K562 (cell line): Measurements from ENCODE around the gene COL15A1. TPM values are rescaled to one million over a fixed set of nuclear protein-coding genes. Genes with fewer than 3 reads are reported as not detected.

Experiments used
- ATAC-seq: fragments of 200-7000 bp; cut with Tn5 transposase; 3 replicates; pipeline ENCODE4 v1.9.1; 2020; ENCODE audit warnings: moderate library complexity
- BruUV-seq: library from RNA; stranded (reverse); fragments of 400-500 nt; replicated peaks from 2 replicates; lab custom pipeline; 2021; lab: Mats Ljungman, UMichigan
- CTCF ChIA-PET: fragments of 300-600 bp; formaldehyde crosslinking; extraction: SDS; loops from one replicate; lab custom pipeline; 2021; ENCODE audit warnings: low intra/inter-chr PET ratio; lab: Yijun Ruan, JAX
- POLR2A ChIA-PET: fragments of 300-600, 350-650 bp; sonication (Branson Sonifier 250); formaldehyde crosslinking; extraction: SDS; loops from one replicate; lab custom pipeline; 2021; ENCODE audit warnings: antibody characterized with exemption, inconsistent platforms; lab: Yijun Ruan, JAX
- DNase-seq, 4 experiments: peaks; one replicate each; pipeline versions ENCODE4 v3.0.0 to v3.0.0-alpha.2; 2011 to 2018; ENCODE audit warnings: low spot score in 3 of 4, mixed read lengths in 3 of 4; ENCODE audit errors: extremely low read depth in 1 of 4
- FAIRE-seq: peaks from 2 replicates; lab custom pipeline; 2011; peaks lifted over from hg19 to GRCh38; lab: Jason Lieb, UNC
- H2AFZ ChIP-seq: 2 replicates; pipeline ENCODE4 v1.6.0; 2011; ENCODE audit warnings: low read depth, low read length, control low read depth, inconsistent platforms
- H3K27ac ChIP-seq: fragments of 200-600 bp; 3 replicates; pipeline ENCODE4 v1.8.0; 2011; ENCODE audit warnings: low read depth, mild to moderate bottlenecking, control low read depth, inconsistent platforms, low read length, moderate library complexity, mixed read lengths; ENCODE audit errors: extremely low read depth
- H3K27me3 ChIP-seq, 2 experiments: fragments of 300-600 bp in 1 of 2; 2 replicates in 1 of 2; 3 replicates in 1 of 2; pipeline versions ENCODE4 v1.6.0 to v1.8.0; 2011; ENCODE audit warnings: inconsistent platforms in 2 of 2, low read length in 2 of 2, mild to moderate bottlenecking in 1 of 2, mixed read lengths in 1 of 2, moderate library complexity in 1 of 2; ENCODE audit not compliant: control insufficient read depth in 2 of 2, insufficient read depth in 2 of 2
- H3K36me3 ChIP-seq: fragments of 300-600 bp; 3 replicates; pipeline ENCODE4 v1.8.0; 2011; ENCODE audit warnings: mild to moderate bottlenecking, low read length, inconsistent platforms; ENCODE audit not compliant: control insufficient read depth, insufficient read depth
- H3K4me1 ChIP-seq, 2 experiments: fragments of 200-600 bp in 1 of 2; replicated peaks in 1 of 2; 2 replicates in 1 of 2; 3 replicates in 1 of 2; pipeline versions ENCODE4 v1.5.1 to v1.8.0; 2011; ENCODE audit warnings: inconsistent platforms in 2 of 2, low read length in 2 of 2, mild to moderate bottlenecking in 1 of 2, mixed read lengths in 1 of 2, moderate library complexity in 1 of 2; ENCODE audit not compliant: control insufficient read depth in 2 of 2, insufficient read depth in 2 of 2
- H3K4me2 ChIP-seq: 2 replicates; pipeline ENCODE4 v1.6.1; 2011; ENCODE audit warnings: low read length, control low read depth, inconsistent platforms, mixed read lengths; ENCODE audit not compliant: insufficient read depth
- H3K4me3 ChIP-seq: fragments of 200-600 bp; sonication (generic), shearing (Covaris generic); 2 replicates; pipeline ENCODE4 v1.5.1; 2016; ENCODE audit warnings: control low read depth, inconsistent platforms
- H3K79me2 ChIP-seq: fragments of 200-600 bp; 3 replicates; pipeline ENCODE4 v1.8.0; 2011; ENCODE audit warnings: low read length, inconsistent platforms; ENCODE audit not compliant: control insufficient read depth, insufficient read depth
- H3K9ac ChIP-seq, 2 experiments: 2 replicates each; pipeline versions ENCODE4 v1.6.0 to v1.6.1; 2011; ENCODE audit warnings: low read depth in 2 of 2, low read length in 2 of 2, control low read depth in 1 of 2, inconsistent platforms in 1 of 2, mild to moderate bottlenecking in 1 of 2, mixed read lengths in 1 of 2; ENCODE audit not compliant: insufficient read depth in 1 of 2
- H3K9me1 ChIP-seq: one replicate; pipeline ENCODE4 v1.6.0; 2011; ENCODE audit warnings: inconsistent platforms, mild to moderate bottlenecking, low read length, moderate library complexity; ENCODE audit not compliant: control insufficient read depth, insufficient read depth
- H3K9me3 ChIP-seq: replicated peaks from 2 replicates; pipeline ENCODE4 v1.5.1; 2011; ENCODE audit warnings: low read depth, low read length, inconsistent platforms; ENCODE audit not compliant: control insufficient read depth, insufficient read depth
- H4K20me1 ChIP-seq: replicated peaks from 2 replicates; pipeline ENCODE4 v1.6.1; 2011; ENCODE audit warnings: low read length, inconsistent platforms, mixed read lengths; ENCODE audit not compliant: control insufficient read depth, insufficient read depth
- BRD4 ChIP-seq: fragments of 200-600 bp; sonication (generic); IDR thresholded peaks from 2 replicates; pipeline ENCODE4 v1.6.1; 2017; ENCODE audit warnings: inconsistent platforms
- DIDO1 ChIP-seq: fragments of 450-650 bp; IDR thresholded peaks from 2 replicates; pipeline ENCODE4 v1.6.1; 2016; ENCODE audit warnings: low read depth, missing biosample characterization, missing genetic modification characterization
- HOXB6 ChIP-seq: fragments of 250-450 bp; sonication (Bioruptor Pico); IDR thresholded peaks from 2 replicates; pipeline ENCODE4 v1.5.1; 2022; ENCODE audit warnings: mild to moderate bottlenecking, borderline replicate concordance
- HSF4 ChIP-seq: fragments of 250-450 bp; sonication (Bioruptor Pico); IDR thresholded peaks from 2 replicates; pipeline ENCODE4 v2.1.2; 2022; ENCODE audit warnings: mild to moderate bottlenecking, moderate library complexity, borderline replicate concordance
- ILF3 ChIP-seq: fragments of 450-650 bp; IDR thresholded peaks from 2 replicates; pipeline ENCODE4 v1.6.1; 2018; ENCODE audit warnings: antibody characterized with exemption, mild to moderate bottlenecking, moderate library complexity, borderline replicate concordance
- KLF6 ChIP-seq: fragments of 250-450 bp; sonication (Bioruptor Pico); IDR thresholded peaks from 2 replicates; pipeline ENCODE4 v1.4.0; 2020; ENCODE audit warnings: mild to moderate bottlenecking, moderate library complexity, borderline replicate concordance
- MAX ChIP-seq: sonication (generic); formaldehyde crosslinking; IDR thresholded peaks from 2 replicates; pipeline ENCODE4 v1.9.0; 2022; ENCODE audit warnings: mild to moderate bottlenecking, missing genetic modification reagents
- NCOA4 ChIP-seq: fragments of 450-650 bp; IDR thresholded peaks from 2 replicates; pipeline ENCODE4 v1.6.1; 2018; ENCODE audit warnings: mild to moderate bottlenecking; ENCODE audit not compliant: partially characterized antibody
- NFE2 ChIP-seq: IDR thresholded peaks from 2 replicates; pipeline ENCODE4 v1.6.1; 2014; ENCODE audit warnings: antibody characterized with exemption, low read depth
- PURB ChIP-seq: sonication (generic); formaldehyde crosslinking; IDR thresholded peaks from 2 replicates; pipeline ENCODE4 v1.9.0; 2021; ENCODE audit warnings: low read depth, mild to moderate bottlenecking, missing genetic modification reagents
- TCFL5 ChIP-seq: fragments of 250-450 bp; sonication (Bioruptor Pico); conservative IDR thresholded peaks from 2 replicates; pipeline ENCODE4 v1.6.1; 2021; ENCODE audit warnings: mild to moderate bottlenecking, moderate library complexity, matching md5 sums
- ZNF41 ChIP-seq: fragments of 250-450 bp; sonication (Bioruptor Pico); conservative IDR thresholded peaks from 2 replicates; pipeline ENCODE4 v1.4.0; 2020; ENCODE audit warnings: mild to moderate bottlenecking
- ZNF431 ChIP-seq: sonication (generic); formaldehyde crosslinking; IDR thresholded peaks from 2 replicates; pipeline ENCODE4 v1.8.0; 2022; ENCODE audit warnings: mild to moderate bottlenecking, missing genetic modification reagents
- WGBS: fragments of 100-300 bp; shearing (Covaris generic); methylation state at CpG from one replicate; pipeline ENCODE4 v1.1.6; 2016; ENCODE audit warnings: low coverage, mixed read lengths; ENCODE audit not compliant: insufficient coverage; ENCODE audit errors: missing lambda C conversion rate; 5-methylcytosine and 5-hydroxymethylcytosine counted together
- in situ Hi-C: fragments of 300-500 bp; cut with MboI; formaldehyde crosslinking; loops from 4 replicates; pipeline ENCODE4 v1.15.0; 2018; ENCODE audit warnings: inconsistent platforms, mixed read lengths
- intact Hi-C: fragments of 100-400 bp; cut with micrococcal nuclease; formaldehyde crosslinking; loops from 2 replicates; pipeline ENCODE4 v1.14.2; 2022
- polyA plus RNA-seq, 8 experiments: library from polyadenylated mRNA; depleted of rRNA in 4 of 8; stranded (reverse) in 5 of 8; unstranded in 3 of 8; fragments of >200 nt; fragmentation: Nextera tagmentation in 2 of 8; fragmentation: Illumina TruSeq in 1 of 8; extraction: Ambion mirVana in 2 of 8; extraction: Trizol in 1 of 8; gene quantifications; 2 replicates each; pipeline versions ENCODE4 v1.2.1 to v1.2.3, GENCODE V29; 2011 to 2014; ENCODE audit warnings: inconsistent platforms in 1 of 8, missing spikeins in 1 of 8
- total RNA-seq, 7 experiments: library from RNA; depleted of rRNA in 6 of 7; stranded (reverse); fragments of >200 nt in 6 of 7; fragmentation: Illumina TruSeq in 2 of 7; extraction: Trizol in 2 of 7; gene quantifications; 2 replicates each; pipeline versions ENCODE4 v1.2.1 to v1.2.3, GENCODE V29; 2011 to 2021; ENCODE audit warnings: low replicate concordance in 1 of 7

COL15A1 gene
- total and polyA plus RNA-seq, 9 of the 15 experiments (the other 6 are each of a cell fraction or from before 2014, with no cell fraction given) = 0.46 to 5.1 (median 2.6) TPM

- Histone ChIP-seq H3K4me3 (no peak overlapping the region), H3K9me1 (no peaks in the 10 kb centered on the region), H3K79me2 (no peaks in the 10 kb centered on the region), H3K27ac (no peak overlapping the region), H4K20me1 (no peaks in the 10 kb centered on the region), H3K9me3 (no peaks in the 10 kb centered on the region), H3K4me1 (no peaks in the 10 kb centered on the region), H3K4me2 (no peak overlapping the region), H3K36me3 (no peaks in the 10 kb centered on the region), H3K27me3 (no peaks in the 10 kb centered on the region), H2AFZ (no peak overlapping the region), H3K9ac (no peak overlapping the region)
- TF ChIP-seq PURB (no peak), HSF4 (CRISPR knock-in tag) (no peak), TCFL5 (CRISPR knock-in tag) (no peak), HOXB6 (CRISPR knock-in tag) (no peak), BRD4 (no peak)
- 0% methylated on average over 1 of the region's 1 CpG for WGBS
- ChIA-PET POLR2A (interaction anchor here (0.5 kb wide), 1 partner anchor 16 kb away, joined by 3 read pairs; no protein-coding TSS in a partner anchor), CTCF (no interaction called here)
- in situ Hi-C loops = no loop called here
- FAIRE-seq = no peak
- no TSS peak for BruUV-seq
- DNase-seq = no peak
- no peak for ATAC-seq
- intact Hi-C loops = no loop called here
These were observed 8.3 kb downstream of the COL15A1 start for GRCh38 chr9:98951967-98952366.

- DNase-seq (no peak), FAIRE-seq (no peak), ATAC-seq (no peak)
- 60% methylated on average over 2 of the region's 2 CpGs for WGBS
- intact Hi-C loops (no loop called here), in situ Hi-C loops (no loop called here)
- Histone ChIP-seq H3K9ac (no peak overlapping the region), H4K20me1 (no peaks in the 10 kb centered on the region), H3K4me1 (no peaks in the 10 kb centered on the region), H3K36me3 (no peaks in the 10 kb centered on the region), H3K27me3 (no peaks in the 10 kb centered on the region), H3K4me2 (no peak overlapping the region), H3K9me3 (no peaks in the 10 kb centered on the region), H3K79me2 (no peaks in the 10 kb centered on the region), H3K9me1 (no peaks in the 10 kb centered on the region), H2AFZ (no peak overlapping the region), H3K4me3 (no peak overlapping the region), H3K27ac (no peak overlapping the region)
- BruUV-seq = no TSS peak
- POLR2A ChIA-PET = interaction anchor here (1.4 kb wide), 1 partner anchor 11 kb away, joined by 6 read pairs; no protein-coding TSS in a partner anchor
- CTCF ChIA-PET = no interaction called here
- TF ChIP-seq NFE2 (no peak), NCOA4 (no peak), PURB (no peak), DIDO1 (tag) (no peak), ZNF41 (CRISPR knock-in tag) (no peak), KLF6 (no peak), ILF3 (no peak), MAX (no peak), ZNF431 (CRISPR knock-in tag) (no peak)
These were observed 10.0 kb downstream of the COL15A1 start for GRCh38 chr9:98953581-98954243.
